Measurements from ENCODE around the gene SLC12A7.

The SLC12A7 gene

DNA sequence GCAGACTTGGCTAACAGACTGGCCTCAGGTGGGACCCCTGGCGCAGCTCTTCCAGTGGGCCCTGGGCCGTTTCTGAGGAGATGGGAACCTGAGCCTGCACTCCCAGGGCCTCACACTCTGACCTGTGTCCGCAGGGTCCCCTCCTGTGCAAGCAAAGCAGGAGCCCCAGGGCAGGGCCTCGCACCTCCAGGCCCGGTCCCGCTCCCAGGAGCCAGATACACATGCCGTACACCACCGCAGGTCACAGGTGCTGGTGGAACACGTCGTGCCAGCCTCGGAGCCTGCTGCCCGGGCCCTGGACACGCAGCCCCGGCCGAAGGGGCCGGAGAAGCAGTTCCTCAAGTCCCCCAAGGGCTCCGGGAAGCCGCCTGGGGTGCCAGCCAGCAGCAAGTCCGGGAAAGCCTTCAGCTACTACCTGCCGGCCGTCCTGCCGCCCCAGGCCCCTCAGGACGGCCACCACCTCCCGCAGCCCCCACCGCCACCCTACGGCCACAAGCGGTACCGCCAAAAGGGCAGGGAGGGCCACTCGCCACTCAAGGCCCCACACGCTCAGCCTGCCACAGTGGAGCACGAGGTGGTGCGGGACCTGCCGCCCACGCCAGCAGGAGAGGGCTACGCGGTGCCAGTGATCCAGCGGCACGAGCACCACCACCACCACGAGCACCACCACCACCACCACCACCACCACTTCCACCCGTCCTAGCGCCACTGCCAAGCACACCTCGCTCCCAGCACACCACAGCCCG is 74.0 kb downstream of the SLC12A7 start:
- H3K4me3 ChIP-seq (ENCODE audit: low read depth, low read length), result no peak overlapping the region
- TF ChIP-seq, protein P1, sequence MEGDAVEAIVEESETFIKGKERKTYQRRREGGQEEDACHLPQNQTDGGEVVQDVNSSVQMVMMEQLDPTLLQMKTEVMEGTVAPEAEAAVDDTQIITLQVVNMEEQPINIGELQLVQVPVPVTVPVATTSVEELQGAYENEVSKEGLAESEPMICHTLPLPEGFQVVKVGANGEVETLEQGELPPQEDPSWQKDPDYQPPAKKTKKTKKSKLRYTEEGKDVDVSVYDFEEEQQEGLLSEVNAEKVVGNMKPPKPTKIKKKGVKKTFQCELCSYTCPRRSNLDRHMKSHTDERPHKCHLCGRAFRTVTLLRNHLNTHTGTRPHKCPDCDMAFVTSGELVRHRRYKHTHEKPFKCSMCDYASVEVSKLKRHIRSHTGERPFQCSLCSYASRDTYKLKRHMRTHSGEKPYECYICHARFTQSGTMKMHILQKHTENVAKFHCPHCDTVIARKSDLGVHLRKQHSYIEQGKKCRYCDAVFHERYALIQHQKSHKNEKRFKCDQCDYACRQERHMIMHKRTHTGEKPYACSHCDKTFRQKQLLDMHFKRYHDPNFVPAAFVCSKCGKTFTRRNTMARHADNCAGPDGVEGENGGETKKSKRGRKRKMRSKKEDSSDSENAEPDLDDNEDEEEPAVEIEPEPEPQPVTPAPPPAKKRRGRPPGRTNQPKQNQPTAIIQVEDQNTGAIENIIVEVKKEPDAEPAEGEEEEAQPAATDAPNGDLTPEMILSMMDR (IDR thresholded peaks at IDR 0.05; ENCODE audit: low read depth, low read length), result no peak
- in situ Hi-C loops (cut with HindIII; ENCODE audit: low sequenced_read_pairs), result no loop called here
- no peak for DNase-seq (ENCODE audit: low read depth, low spot score)

- TF ChIP-seq, protein P1 (IDR thresholded peaks at IDR 0.05; ENCODE audit: low read depth, low read length), result no peak
- DNase-seq (ENCODE audit: low read depth, low spot score), result no peak
- in situ Hi-C loops (cut with HindIII; ENCODE audit: low sequenced_read_pairs), result no loop called here
- H3K4me3 ChIP-seq (ENCODE audit: low read depth, low read length), result no peak overlapping the region
Observed at GRCh38 chr5:1037123-1037670, 74.7 kb downstream of the SLC12A7 start.

- no peak for DNase-seq (ENCODE audit: low read depth, low spot score)
- in situ Hi-C loops (cut with HindIII; ENCODE audit: low sequenced_read_pairs), result no loop called here
- H3K4me3 ChIP-seq (ENCODE audit: low read depth, low read length), result no peak overlapping the region
- TF ChIP-seq, protein P1 (IDR thresholded peaks at IDR 0.05; ENCODE audit: low read depth, low read length), result no peak
Observed at GRCh38 chr5:1036504-1037122, 75.2 kb downstream of the SLC12A7 start.

DNA sequence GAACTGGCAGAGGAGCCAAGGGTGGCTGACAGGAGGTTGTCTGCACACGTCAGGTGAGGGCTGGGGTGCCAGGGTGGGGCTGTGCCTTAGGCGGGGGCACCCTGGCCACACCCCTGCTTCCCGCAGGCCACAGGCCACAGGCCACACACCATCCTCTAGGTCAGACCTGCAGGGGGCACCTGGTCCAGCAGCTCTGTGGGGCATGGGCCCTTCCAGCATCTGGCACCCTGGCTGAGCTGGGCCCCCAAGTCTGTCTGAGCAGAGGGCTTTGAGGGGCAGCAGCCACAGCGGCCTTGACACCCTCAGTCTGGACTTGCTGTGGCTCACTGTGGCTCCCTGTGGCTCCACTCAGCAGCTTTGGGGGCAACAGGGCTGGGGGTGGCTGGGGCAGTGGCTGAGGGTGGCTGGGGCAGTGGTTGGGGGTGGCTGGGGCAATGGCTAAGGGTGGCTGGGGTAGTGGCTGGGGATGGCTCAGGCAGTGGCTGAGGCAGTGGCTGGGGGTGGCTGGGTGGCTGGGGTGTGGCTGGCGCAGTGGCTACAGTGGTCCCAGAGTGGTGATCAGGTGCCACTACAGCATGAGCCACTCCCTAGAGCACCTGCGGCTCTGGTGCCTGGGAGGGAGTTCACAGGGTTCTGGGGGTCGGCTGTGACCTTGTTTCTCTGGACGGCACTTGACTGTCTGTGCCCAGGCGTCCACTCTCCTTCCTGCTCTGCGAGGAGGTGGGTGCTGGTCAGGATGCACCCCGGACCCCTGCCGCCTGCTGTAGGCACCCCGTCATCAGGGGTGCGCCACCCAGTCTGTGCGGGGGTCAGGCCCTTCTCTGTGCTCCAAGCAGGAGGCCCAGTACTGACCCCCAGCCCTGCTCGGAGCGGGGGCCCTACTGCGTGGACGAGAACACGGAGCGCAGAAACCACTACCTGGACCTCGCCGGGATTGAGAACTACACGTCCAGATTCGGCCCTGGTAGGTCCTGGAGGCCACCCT is 76.2 kb downstream of the SLC12A7 start:
- DNase-seq (ENCODE audit: low read depth, low spot score), result no peak
- TF ChIP-seq, protein P1 (IDR thresholded peaks at IDR 0.05; ENCODE audit: low read depth, low read length), result no peak
- no peak overlapping the region for H3K4me3 ChIP-seq (ENCODE audit: low read depth, low read length)
- in situ Hi-C loops (cut with HindIII; ENCODE audit: low sequenced_read_pairs), result no loop called here

- DNase-seq (ENCODE audit: low read depth, low spot score), result no peak
- TF ChIP-seq, protein P1 (IDR thresholded peaks at IDR 0.05; ENCODE audit: low read depth, low read length), result no peak
- in situ Hi-C loops (cut with HindIII; ENCODE audit: low sequenced_read_pairs), result no loop called here
- no peak overlapping the region for H3K4me3 ChIP-seq (ENCODE audit: low read depth, low read length)
Observed at GRCh38 chr5:1034986-1035385, 76.9 kb downstream of the SLC12A7 start.

- TF ChIP-seq, protein P1 (IDR thresholded peaks at IDR 0.05; ENCODE audit: low read depth, low read length), result no peak
- in situ Hi-C loops (cut with HindIII; ENCODE audit: low sequenced_read_pairs), result no loop called here
- DNase-seq (ENCODE audit: low read depth, low spot score), result no peak
- no peak overlapping the region for H3K4me3 ChIP-seq (ENCODE audit: low read depth, low read length)
Observed at GRCh38 chr5:1034421-1034905, 77.4 kb downstream of the SLC12A7 start.
